ENCODE data around the gene CDKN3. TPM values are rescaled to one million over a fixed set of nuclear protein-coding genes. Genes with fewer than 3 reads are reported as not detected.

The CDKN3 gene, protein sequence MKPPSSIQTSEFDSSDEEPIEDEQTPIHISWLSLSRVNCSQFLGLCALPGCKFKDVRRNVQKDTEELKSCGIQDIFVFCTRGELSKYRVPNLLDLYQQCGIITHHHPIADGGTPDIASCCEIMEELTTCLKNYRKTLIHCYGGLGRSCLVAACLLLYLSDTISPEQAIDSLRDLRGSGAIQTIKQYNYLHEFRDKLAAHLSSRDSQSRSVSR
- total RNA-seq (2012; rRNA removed), result 37.3 and 39.3 TPM in 2 replicates

DNA sequence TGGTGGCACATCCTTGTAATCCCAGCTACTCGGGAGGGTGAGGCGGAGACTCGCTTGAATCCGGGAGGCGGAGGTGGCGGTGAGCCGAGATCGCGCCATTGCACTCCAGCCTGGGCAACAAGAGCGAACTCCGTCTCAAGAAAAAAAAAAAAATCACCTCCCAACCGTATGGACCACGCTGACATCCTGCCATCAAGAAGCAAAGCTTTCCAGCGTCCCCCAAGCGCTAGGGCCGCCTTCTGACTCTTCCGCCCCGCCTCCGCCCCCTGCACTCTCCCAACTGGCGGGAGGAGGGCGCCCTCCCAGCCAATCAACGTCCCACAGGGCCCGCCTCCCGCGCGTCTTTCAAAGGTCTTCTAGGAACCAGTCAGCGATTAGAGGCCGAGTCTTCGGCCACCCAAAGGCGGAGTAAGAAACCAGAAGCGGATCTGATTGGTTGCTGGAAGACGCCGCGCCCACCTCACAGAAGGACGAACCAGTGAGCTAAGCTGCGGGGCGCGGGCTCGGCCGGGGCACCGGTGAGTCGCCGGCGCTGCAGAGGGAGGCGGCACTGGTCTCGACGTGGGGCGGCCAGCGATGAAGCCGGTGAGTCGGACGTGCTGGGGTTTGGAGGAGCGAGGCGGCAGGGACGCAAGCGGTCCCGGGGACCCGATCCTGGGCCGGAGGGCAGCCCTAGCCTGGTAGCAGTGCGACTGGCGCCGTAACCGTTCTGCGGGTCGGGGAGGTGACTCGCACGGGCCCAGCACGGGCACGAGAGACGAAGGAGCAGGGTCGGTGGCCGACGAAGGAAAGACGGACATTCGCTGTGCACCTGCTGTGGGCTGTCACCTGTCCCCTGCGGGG is at the start of gene CDKN3:
TSS of gene CDKN3 (plus strand) at position 515 of the 843 bp plus-strand sequence. CDS start at position 577, 62 bp downstream.
- Histone ChIP-seq H3K9ac (ENCODE audit: low read depth, low read length) (peak within 1 kb of the TSS; percentile 78), H3K4me2 (ENCODE audit: low read length) (peak within 1 kb of the TSS; percentile 94), H3K27me3 (ENCODE audit: control insufficient read depth, insufficient read depth, low read length) (no peaks in the 10 kb centered on the region), H3K9me3 (replicated peaks; ENCODE audit: low read length) (no peaks in the 10 kb centered on the region), H3K4me1 (ENCODE audit: control insufficient read depth, insufficient read depth, low read length) (peaks cover 15% of the 10 kb centered on the region), H3K4me3 (ENCODE audit: low read length) (peak within 1 kb of the TSS; percentile 91), H3K36me3 (ENCODE audit: insufficient read depth, low read length) (no peaks in the 10 kb centered on the region)

GRCh38 chr14:54347044-54347443 is 49.8 kb upstream of the CDKN3 start:
- H3K4me3 ChIP-seq (ENCODE audit: low read length), result no peak overlapping the region
- H3K4me1 ChIP-seq (ENCODE audit: control insufficient read depth, insufficient read depth, low read length), result peaks cover 24% of the 10 kb centered on the region
- H3K27me3 ChIP-seq (ENCODE audit: control insufficient read depth, insufficient read depth, low read length), result no peaks in the 10 kb centered on the region
- no peak overlapping the region for H3K4me2 ChIP-seq (ENCODE audit: low read length)
- H3K9ac ChIP-seq (ENCODE audit: low read depth, low read length), result no peak overlapping the region
- no peaks in the 10 kb centered on the region for H3K36me3 ChIP-seq (ENCODE audit: insufficient read depth, low read length)
- H3K9me3 ChIP-seq (replicated peaks; ENCODE audit: low read length), result no peaks in the 10 kb centered on the region

DNA sequence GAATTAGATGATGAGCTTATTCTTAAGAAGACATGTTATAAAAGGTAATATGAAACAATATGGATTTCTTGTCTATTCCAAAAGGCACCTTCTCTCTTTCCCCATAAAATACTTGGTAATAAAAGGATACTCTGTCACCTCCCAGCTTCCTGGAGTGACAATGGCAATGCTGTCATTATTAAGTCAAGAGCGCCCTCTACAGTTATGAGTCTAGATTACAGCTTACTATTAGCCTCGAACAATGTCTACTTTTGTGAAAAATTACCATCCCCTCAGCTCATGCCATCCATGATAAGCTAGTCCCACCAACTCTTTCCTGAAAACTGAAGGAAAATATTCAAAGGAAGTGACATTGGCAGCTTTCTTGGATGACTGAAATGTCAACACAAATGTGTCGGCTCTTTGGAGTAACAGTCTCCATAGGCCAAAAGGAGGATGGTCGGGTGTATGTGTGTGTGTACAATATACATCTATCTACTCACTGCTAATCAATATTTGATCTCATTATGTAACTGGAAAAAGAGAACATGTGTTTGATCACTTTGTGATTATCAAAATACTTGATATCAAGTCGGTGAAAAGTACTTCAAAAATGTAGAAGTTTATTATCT is 48.7 kb upstream of the CDKN3 start:
- Histone ChIP-seq H3K4me1 (ENCODE audit: control insufficient read depth, insufficient read depth, low read length) (peaks cover 24% of the 10 kb centered on the region), H3K4me3 (ENCODE audit: low read length) (no peak overlapping the region), H3K27me3 (ENCODE audit: control insufficient read depth, insufficient read depth, low read length) (no peaks in the 10 kb centered on the region), H3K4me2 (ENCODE audit: low read length) (peak overlapping the region; percentile 84), H3K36me3 (ENCODE audit: insufficient read depth, low read length) (no peaks in the 10 kb centered on the region), H3K9ac (ENCODE audit: low read depth, low read length) (peak overlapping the region; percentile 34), H3K9me3 (replicated peaks; ENCODE audit: low read length) (no peaks in the 10 kb centered on the region)

DNA sequence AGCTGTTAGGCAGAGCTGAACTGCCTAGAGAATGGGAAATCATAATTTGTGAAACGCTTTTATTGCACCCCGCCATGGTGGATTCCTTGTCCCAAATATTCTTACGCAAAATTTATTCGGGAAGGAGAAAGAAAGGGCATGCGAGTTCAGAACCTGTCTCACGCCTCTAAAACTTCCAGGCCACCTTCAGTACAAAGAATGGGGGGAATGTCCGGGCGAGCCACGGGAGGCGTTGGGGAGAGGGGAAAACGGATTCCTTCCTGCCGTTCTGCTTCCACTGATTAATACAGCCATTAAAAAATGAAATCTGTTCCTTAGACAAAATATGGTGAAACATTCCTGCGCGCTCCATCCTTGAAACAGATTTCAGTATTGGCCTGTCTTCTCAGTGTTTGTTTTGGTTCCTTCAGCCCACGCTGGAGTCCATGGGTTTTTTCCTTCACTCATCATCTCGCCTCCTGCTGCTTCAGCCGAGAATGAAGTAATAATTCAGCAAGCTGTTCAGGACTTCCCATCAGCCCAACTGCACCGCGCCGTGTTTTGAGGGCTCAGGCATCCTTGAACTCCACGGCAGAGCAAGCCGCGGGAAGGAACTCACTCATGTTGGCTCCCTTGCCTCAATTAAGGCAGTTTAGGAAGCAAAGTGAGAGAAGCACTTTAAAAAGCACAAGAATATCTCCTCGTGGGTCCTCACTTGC is 47.7 kb upstream of the CDKN3 start:
- H3K9ac ChIP-seq (ENCODE audit: low read depth, low read length), result peak overlapping the region; percentile 34
- no peaks in the 10 kb centered on the region for H3K27me3 ChIP-seq (ENCODE audit: control insufficient read depth, insufficient read depth, low read length)
- H3K4me3 ChIP-seq (ENCODE audit: low read length), result peak overlapping the region; percentile 62
- H3K36me3 ChIP-seq (ENCODE audit: insufficient read depth, low read length), result no peaks in the 10 kb centered on the region
- no peaks in the 10 kb centered on the region for H3K9me3 ChIP-seq (replicated peaks; ENCODE audit: low read length)
- peaks cover 14% of the 10 kb centered on the region for H3K4me1 ChIP-seq (ENCODE audit: control insufficient read depth, insufficient read depth, low read length)
- H3K4me2 ChIP-seq (ENCODE audit: low read length), result peak overlapping the region; percentile 84

DNA sequence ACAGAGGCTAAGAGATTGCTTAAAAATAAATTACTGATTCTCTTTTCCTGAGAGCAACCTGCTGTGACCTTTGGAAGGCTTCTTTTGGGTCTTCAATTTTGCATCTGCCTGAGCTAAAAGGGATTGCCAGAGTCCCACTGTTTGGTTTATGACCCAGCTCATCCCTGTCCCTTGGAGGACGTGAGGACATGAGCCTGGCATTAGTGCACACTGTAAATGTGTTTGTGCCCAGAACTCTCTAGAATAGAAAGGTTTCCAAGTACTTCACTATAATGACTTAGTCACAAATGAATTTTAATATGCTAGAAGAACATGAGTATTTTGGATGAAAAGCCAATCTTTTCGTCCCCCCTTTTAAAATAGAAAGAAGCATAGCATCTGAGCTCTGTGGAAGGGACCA is 47.1 kb upstream of the CDKN3 start:
- Histone ChIP-seq H3K9ac (ENCODE audit: low read depth, low read length) (peak overlapping the region; percentile 34), H3K4me3 (ENCODE audit: low read length) (peak overlapping the region; percentile 62), H3K27me3 (ENCODE audit: control insufficient read depth, insufficient read depth, low read length) (no peaks in the 10 kb centered on the region), H3K9me3 (replicated peaks; ENCODE audit: low read length) (no peaks in the 10 kb centered on the region), H3K4me2 (ENCODE audit: low read length) (peak overlapping the region; percentile 84), H3K36me3 (ENCODE audit: insufficient read depth, low read length) (no peaks in the 10 kb centered on the region), H3K4me1 (ENCODE audit: control insufficient read depth, insufficient read depth, low read length) (peaks cover 13% of the 10 kb centered on the region)

DNA sequence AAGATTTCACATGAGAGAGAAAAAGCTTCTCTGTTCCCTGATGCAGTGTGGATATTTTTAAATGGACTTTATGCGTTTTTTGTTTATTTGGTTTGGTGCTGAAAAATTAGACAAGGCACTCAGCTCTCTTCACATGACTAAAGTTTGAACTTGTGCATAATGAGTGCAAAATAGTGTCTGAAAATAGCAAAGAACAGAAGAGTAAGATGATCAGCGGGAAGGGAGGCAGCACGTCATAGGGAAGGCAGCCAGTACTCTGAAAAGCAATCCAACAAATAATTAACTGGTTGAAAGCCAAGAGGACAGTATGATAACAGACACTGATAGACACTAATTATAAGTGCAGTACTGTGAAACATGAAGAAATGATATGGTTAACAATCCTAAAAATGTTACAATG is 46.6 kb upstream of the CDKN3 start:
- Histone ChIP-seq H3K9ac (ENCODE audit: low read depth, low read length) (no peak overlapping the region), H3K36me3 (ENCODE audit: insufficient read depth, low read length) (no peaks in the 10 kb centered on the region), H3K4me1 (ENCODE audit: control insufficient read depth, insufficient read depth, low read length) (peaks cover 15% of the 10 kb centered on the region), H3K9me3 (replicated peaks; ENCODE audit: low read length) (no peaks in the 10 kb centered on the region), H3K27me3 (ENCODE audit: control insufficient read depth, insufficient read depth, low read length) (no peaks in the 10 kb centered on the region), H3K4me2 (ENCODE audit: low read length) (peak overlapping the region; percentile 84), H3K4me3 (ENCODE audit: low read length) (no peak overlapping the region)

- H3K27me3 ChIP-seq (ENCODE audit: control insufficient read depth, insufficient read depth, low read length), result no peaks in the 10 kb centered on the region
- H3K9me3 ChIP-seq (replicated peaks; ENCODE audit: low read length), result no peaks in the 10 kb centered on the region
- no peak overlapping the region for H3K4me3 ChIP-seq (ENCODE audit: low read length)
- no peaks in the 10 kb centered on the region for H3K36me3 ChIP-seq (ENCODE audit: insufficient read depth, low read length)
- no peak overlapping the region for H3K4me2 ChIP-seq (ENCODE audit: low read length)
- H3K9ac ChIP-seq (ENCODE audit: low read depth, low read length), result no peak overlapping the region
- H3K4me1 ChIP-seq (ENCODE audit: control insufficient read depth, insufficient read depth, low read length), result peaks cover 29% of the 10 kb centered on the region
Observed at GRCh38 chr14:54353266-54353665, 43.5 kb upstream of the CDKN3 start.

GRCh38 chr14:54353694-54354093 is 43.1 kb upstream of the CDKN3 start:
- Histone ChIP-seq H3K36me3 (ENCODE audit: insufficient read depth, low read length) (no peaks in the 10 kb centered on the region), H3K4me1 (ENCODE audit: control insufficient read depth, insufficient read depth, low read length) (peaks cover 29% of the 10 kb centered on the region), H3K4me3 (ENCODE audit: low read length) (no peak overlapping the region)

GRCh38 chr14:54354096-54354495 is 42.7 kb upstream of the CDKN3 start:
- Histone ChIP-seq H3K9me3 (replicated peaks; ENCODE audit: low read length) (no peaks in the 10 kb centered on the region), H3K9ac (ENCODE audit: low read depth, low read length) (no peak overlapping the region), H3K4me3 (ENCODE audit: low read length) (no peak overlapping the region)

More at GRCh38 chr14:54353694-54354093, 43.1 kb upstream of the CDKN3 start:
- H3K9me3 ChIP-seq (replicated peaks; ENCODE audit: low read length), result no peaks in the 10 kb centered on the region
- no peaks in the 10 kb centered on the region for H3K27me3 ChIP-seq (ENCODE audit: control insufficient read depth, insufficient read depth, low read length)
- no peak overlapping the region for H3K4me2 ChIP-seq (ENCODE audit: low read length)
- H3K9ac ChIP-seq (ENCODE audit: low read depth, low read length), result no peak overlapping the region

GRCh38 chr14:54354968-54355641 is 41.7 kb upstream of the CDKN3 start:
- Histone ChIP-seq H3K9me3 (replicated peaks; ENCODE audit: low read length) (no peaks in the 10 kb centered on the region), H3K9ac (ENCODE audit: low read depth, low read length) (no peak overlapping the region), H3K36me3 (ENCODE audit: insufficient read depth, low read length) (no peaks in the 10 kb centered on the region), H3K27me3 (ENCODE audit: control insufficient read depth, insufficient read depth, low read length) (no peaks in the 10 kb centered on the region), H3K4me3 (ENCODE audit: low read length) (no peak overlapping the region), H3K4me2 (ENCODE audit: low read length) (no peak overlapping the region), H3K4me1 (ENCODE audit: control insufficient read depth, insufficient read depth, low read length) (peaks cover 20% of the 10 kb centered on the region)

More at GRCh38 chr14:54354096-54354495, 42.7 kb upstream of the CDKN3 start:
- Histone ChIP-seq H3K36me3 (ENCODE audit: insufficient read depth, low read length) (no peaks in the 10 kb centered on the region), H3K4me1 (ENCODE audit: control insufficient read depth, insufficient read depth, low read length) (peaks cover 29% of the 10 kb centered on the region), H3K27me3 (ENCODE audit: control insufficient read depth, insufficient read depth, low read length) (no peaks in the 10 kb centered on the region), H3K4me2 (ENCODE audit: low read length) (no peak overlapping the region)

Data from skeletal muscle satellite cell (primary cell).